ENCODE results near the gene CLASP1. TPM values are rescaled to one million over a fixed set of nuclear protein-coding genes. Genes with fewer than 3 reads are reported as not detected.

Gene CLASP1
- total and polyA plus RNA-seq, 4 donors: 7.5 to 50.0 (median 21.9) TPM

DNA sequence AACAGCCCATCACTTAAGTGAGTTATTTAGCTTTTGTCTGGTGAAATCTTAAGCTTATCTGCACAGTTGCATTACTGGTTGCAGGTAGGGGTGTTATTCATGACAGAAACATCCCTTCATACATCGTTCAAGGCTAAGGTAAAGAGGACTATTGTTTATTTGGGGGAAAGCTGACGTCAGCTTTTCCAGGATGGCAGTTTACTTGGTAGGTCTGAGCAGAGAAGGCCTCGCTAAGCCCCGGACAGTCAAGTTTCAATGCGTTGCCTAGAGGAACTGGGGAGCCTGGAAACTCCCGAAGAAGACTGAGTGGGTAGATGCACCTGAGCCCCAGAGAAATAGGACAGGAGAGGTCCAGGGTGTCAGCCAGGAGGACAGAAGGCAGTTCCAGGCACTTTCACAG is 116.4 kb downstream of the CLASP1 start:
- TF ChIP-seq YY1 (IDR thresholded peaks at IDR 0.05) (no peak), FOXA1 (IDR thresholded peaks at IDR 0.05) (no peak), HNF4A (conservative IDR thresholded peaks at IDR 0.05) (no peak), HNF4G (IDR thresholded peaks at IDR 0.05) (no peak)
- H3K36me3 ChIP-seq (ENCODE audit: control insufficient read depth in 4 of 4, insufficient read depth in 3 of 4, low read depth in 1 of 4, low read length in 3 of 4): peaks cover 0 to 2% (median 0%) of the 10 kb centered on the region in 4 donors
- H3K9me3 ChIP-seq (ENCODE audit: control insufficient read depth in 4 of 4, low read length in 3 of 4): no peaks in the 10 kb centered on the region
- 71% methylated on average over 6 of the region's 6 CpGs for WGBS
- H3K9ac ChIP-seq (ENCODE audit: low read depth in 1 of 2, low read length in 2 of 2): peak overlapping the region in 1 of 2 donors; percentile 2
- no peaks in the 10 kb centered on the region for H3K27me3 ChIP-seq (ENCODE audit: control insufficient read depth in 4 of 4, insufficient read depth in 4 of 4, low read length in 3 of 4)
- H3K27ac ChIP-seq (ENCODE audit: low read depth in 1 of 2, low read length in 2 of 2): no peak overlapping the region
- no peak for DNase-seq (ENCODE audit: low spot score)
- peaks cover 2 to 33% (median 25%) of the 10 kb centered on the region in 4 donors for H3K4me1 ChIP-seq (ENCODE audit: control insufficient read depth in 4 of 4, insufficient read depth in 4 of 4, low read length in 3 of 4)
- H3K4me3 ChIP-seq (ENCODE audit: low read depth in 1 of 3, low read length in 3 of 3): no peak overlapping the region

DNA sequence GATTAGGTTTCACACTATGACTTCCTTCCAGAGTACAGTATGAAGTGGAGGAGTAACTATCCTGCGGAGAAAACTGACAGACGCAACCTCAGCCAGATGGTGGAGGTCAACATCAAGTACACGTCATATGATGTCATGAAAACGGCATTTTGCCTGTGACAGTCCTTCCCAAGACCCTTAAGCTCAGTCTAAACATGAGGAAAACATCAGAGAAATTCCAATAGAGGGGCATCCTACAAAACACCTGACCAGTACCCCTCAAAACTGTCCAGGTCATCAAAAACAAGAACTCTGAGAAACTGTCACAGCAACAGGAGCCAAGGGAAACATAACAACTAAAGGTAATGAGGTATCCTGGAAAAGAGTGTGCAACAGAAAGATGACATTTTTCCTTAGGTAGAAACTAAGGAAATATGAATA is 116.9 kb downstream of the CLASP1 start:
- Histone ChIP-seq H3K9me3 (ENCODE audit: control insufficient read depth in 4 of 4, low read length in 3 of 4) (no peaks in the 10 kb centered on the region), H3K27me3 (ENCODE audit: control insufficient read depth in 4 of 4, insufficient read depth in 4 of 4, low read length in 3 of 4) (no peaks in the 10 kb centered on the region), H3K4me3 (ENCODE audit: low read depth in 1 of 3, low read length in 3 of 3) (no peak overlapping the region), H3K4me1 (ENCODE audit: control insufficient read depth in 4 of 4, insufficient read depth in 4 of 4, low read length in 3 of 4) (peaks cover 2 to 34% (median 30%) of the 10 kb centered on the region in 4 donors), H3K9ac (ENCODE audit: low read depth in 1 of 2, low read length in 2 of 2) (peak overlapping the region in 1 of 2 donors; percentile 19), H3K36me3 (ENCODE audit: control insufficient read depth in 4 of 4, insufficient read depth in 3 of 4, low read depth in 1 of 4, low read length in 3 of 4) (peaks cover 0 to 2% (median 0%) of the 10 kb centered on the region in 4 donors), H3K27ac (ENCODE audit: low read depth in 1 of 2, low read length in 2 of 2) (no peak overlapping the region)
- DNase-seq (ENCODE audit: low spot score): no peak
- WGBS: 56% methylated on average over 4 of the region's 4 CpGs
- TF ChIP-seq GABPA (IDR thresholded peaks at IDR 0.05 in 1 of 2, conservative IDR thresholded peaks at IDR 0.05 in 1 of 2) (no peak), RXRA (IDR thresholded peaks at IDR 0.05) (no peak), SP1 (IDR thresholded peaks at IDR 0.05) (no peak), HNF4A (conservative IDR thresholded peaks at IDR 0.05) (no peak), JUND (IDR thresholded peaks at IDR 0.05) (no peak)
- TF ChIP-seq, protein P1, sequence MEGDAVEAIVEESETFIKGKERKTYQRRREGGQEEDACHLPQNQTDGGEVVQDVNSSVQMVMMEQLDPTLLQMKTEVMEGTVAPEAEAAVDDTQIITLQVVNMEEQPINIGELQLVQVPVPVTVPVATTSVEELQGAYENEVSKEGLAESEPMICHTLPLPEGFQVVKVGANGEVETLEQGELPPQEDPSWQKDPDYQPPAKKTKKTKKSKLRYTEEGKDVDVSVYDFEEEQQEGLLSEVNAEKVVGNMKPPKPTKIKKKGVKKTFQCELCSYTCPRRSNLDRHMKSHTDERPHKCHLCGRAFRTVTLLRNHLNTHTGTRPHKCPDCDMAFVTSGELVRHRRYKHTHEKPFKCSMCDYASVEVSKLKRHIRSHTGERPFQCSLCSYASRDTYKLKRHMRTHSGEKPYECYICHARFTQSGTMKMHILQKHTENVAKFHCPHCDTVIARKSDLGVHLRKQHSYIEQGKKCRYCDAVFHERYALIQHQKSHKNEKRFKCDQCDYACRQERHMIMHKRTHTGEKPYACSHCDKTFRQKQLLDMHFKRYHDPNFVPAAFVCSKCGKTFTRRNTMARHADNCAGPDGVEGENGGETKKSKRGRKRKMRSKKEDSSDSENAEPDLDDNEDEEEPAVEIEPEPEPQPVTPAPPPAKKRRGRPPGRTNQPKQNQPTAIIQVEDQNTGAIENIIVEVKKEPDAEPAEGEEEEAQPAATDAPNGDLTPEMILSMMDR (IDR thresholded peaks at IDR 0.05; ENCODE audit: low read depth, low read length, missing input control): no peak
- TF ChIP-seq, protein P2, sequence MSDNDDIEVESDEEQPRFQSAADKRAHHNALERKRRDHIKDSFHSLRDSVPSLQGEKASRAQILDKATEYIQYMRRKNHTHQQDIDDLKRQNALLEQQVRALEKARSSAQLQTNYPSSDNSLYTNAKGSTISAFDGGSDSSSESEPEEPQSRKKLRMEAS (IDR thresholded peaks at IDR 0.05): no peak

GRCh38 chr2:121530212-121530705 is 119.0 kb downstream of the CLASP1 start:
- Histone ChIP-seq H3K36me3 (ENCODE audit: control insufficient read depth in 4 of 4, insufficient read depth in 3 of 4, low read depth in 1 of 4, low read length in 3 of 4) (peaks cover 0 to 3% (median 1%) of the 10 kb centered on the region in 4 donors), H3K4me1 (ENCODE audit: control insufficient read depth in 4 of 4, insufficient read depth in 4 of 4, low read length in 3 of 4) (peaks cover 3 to 42% (median 36%) of the 10 kb centered on the region in 4 donors), H3K27me3 (ENCODE audit: control insufficient read depth in 4 of 4, insufficient read depth in 4 of 4, low read length in 3 of 4) (no peaks in the 10 kb centered on the region), H3K27ac (ENCODE audit: low read depth in 1 of 2, low read length in 2 of 2) (peak overlapping the region; percentile 87 to 98), H3K4me3 (ENCODE audit: low read depth in 1 of 3, low read length in 3 of 3) (peak overlapping the region; percentile 87 to 91 (median 89)), H3K9ac (ENCODE audit: low read depth in 1 of 2, low read length in 2 of 2) (peak overlapping the region; percentile 89 to 96), H3K9me3 (ENCODE audit: control insufficient read depth in 4 of 4, low read length in 3 of 4) (no peaks in the 10 kb centered on the region)
- TF ChIP-seq EGR1 (IDR thresholded peaks at IDR 0.05; ENCODE audit: low read depth in 2 of 2): peak; percentile 13 to 82
- TF ChIP-seq NR2F2 (IDR thresholded peaks at IDR 0.05): no peak
- under 1% methylated on average over 46 of the region's 46 CpGs for whole genome bisulfite sequencing
- DNase-seq (ENCODE audit: low spot score): peak; percentile 88
